Esophagus muscularis mucosa (tissue), 3 donors: ENCODE measurements around the gene HSDL2.

Experiments
- POLR2A ChIP-seq: fragments of 450-650 bp; IDR thresholded peaks from one replicate; pipeline ENCODE4 v1.6.1; 2017; ENCODE audit warnings: antibody characterized with exemption, moderate library complexity, mild to moderate bottlenecking, low read depth
- POLR2AphosphoS5 ChIP-seq, 2 donors: sonication (generic); formaldehyde crosslinking; IDR thresholded peaks; one replicate each; pipeline ENCODE4 v1.6.1; 2017; ENCODE audit warnings: antibody characterized with exemption in 2 of 2
- TF ChIP-seq, protein P1 (sequence below), 3 experiments: fragments of 200-600 bp in 2 of 3; fragments of 450-650 bp in 1 of 3; sonication (generic) in 2 of 3; IDR thresholded peaks; one replicate each; pipeline ENCODE4 v1.5.1; 2017 to 2019; ENCODE audit warnings: antibody characterized with exemption in 3 of 3, mild to moderate bottlenecking in 2 of 3, moderate library complexity in 1 of 3

DNA sequence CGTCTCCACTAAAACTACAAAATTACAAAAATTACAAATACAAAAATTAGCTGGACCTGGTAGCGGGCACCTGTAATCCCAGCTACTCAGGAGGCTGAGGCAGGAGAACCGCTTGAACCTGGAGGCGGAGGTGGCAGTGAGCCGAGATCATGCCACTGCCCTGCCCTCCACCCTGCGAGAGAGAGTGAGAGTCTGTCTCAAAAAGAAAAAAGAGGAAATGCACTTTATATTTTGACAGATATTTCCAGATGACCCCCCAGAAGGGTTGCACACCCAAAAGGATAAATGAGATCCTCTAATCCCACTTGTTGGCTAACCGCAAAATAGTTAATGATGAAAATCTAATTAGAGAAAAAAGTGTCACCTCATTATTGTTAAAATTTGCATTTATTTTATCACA lies 2.2 kb downstream of the HSDL2 start:
- TF ChIP-seq, protein P1, sequence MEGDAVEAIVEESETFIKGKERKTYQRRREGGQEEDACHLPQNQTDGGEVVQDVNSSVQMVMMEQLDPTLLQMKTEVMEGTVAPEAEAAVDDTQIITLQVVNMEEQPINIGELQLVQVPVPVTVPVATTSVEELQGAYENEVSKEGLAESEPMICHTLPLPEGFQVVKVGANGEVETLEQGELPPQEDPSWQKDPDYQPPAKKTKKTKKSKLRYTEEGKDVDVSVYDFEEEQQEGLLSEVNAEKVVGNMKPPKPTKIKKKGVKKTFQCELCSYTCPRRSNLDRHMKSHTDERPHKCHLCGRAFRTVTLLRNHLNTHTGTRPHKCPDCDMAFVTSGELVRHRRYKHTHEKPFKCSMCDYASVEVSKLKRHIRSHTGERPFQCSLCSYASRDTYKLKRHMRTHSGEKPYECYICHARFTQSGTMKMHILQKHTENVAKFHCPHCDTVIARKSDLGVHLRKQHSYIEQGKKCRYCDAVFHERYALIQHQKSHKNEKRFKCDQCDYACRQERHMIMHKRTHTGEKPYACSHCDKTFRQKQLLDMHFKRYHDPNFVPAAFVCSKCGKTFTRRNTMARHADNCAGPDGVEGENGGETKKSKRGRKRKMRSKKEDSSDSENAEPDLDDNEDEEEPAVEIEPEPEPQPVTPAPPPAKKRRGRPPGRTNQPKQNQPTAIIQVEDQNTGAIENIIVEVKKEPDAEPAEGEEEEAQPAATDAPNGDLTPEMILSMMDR (IDR thresholded peaks at IDR 0.05): no peak
- TF ChIP-seq POLR2A: no peak
- no peak for TF ChIP-seq POLR2AphosphoS5 (IDR thresholded peaks at IDR 0.05)
